IMR-90 (cell line): ENCODE measurements around the gene EIF2S2. TPM values are rescaled to one million over a fixed set of nuclear protein-coding genes. Genes with fewer than 3 reads are reported as not detected.
A peak's percentile ranks its signal among the peaks of the same experiment; 100 is the strongest.

Experiments
- ATAC-seq: fragments of 200-7000 bp; cut with Tn5 transposase; 2 replicates; pipeline ENCODE4 v1.9.1; 2020; ENCODE audit warnings: low read depth, mild to moderate bottlenecking, moderate library complexity
- BruUV-seq: library from RNA; stranded (reverse); fragments of 400-500 nt; replicated peaks from 2 replicates; lab custom pipeline; 2021; lab: Mats Ljungman, UMichigan
- CTCF ChIA-PET: fragments of 300-600 bp; formaldehyde crosslinking; extraction: SDS; loops from one replicate; lab custom pipeline; 2021; ENCODE audit warnings: antibody characterized with exemption; lab: Yijun Ruan, JAX
- POLR2A ChIA-PET: fragments of 300-600 bp; sonication (Branson Sonifier 250); formaldehyde crosslinking; loops from one replicate; lab custom pipeline; 2022; ENCODE audit warnings: antibody characterized with exemption; ENCODE audit not compliant: unreplicated experiment; lab: Charles Lee
- DNase-seq: peaks from one replicate; pipeline ENCODE4 v3.0.0; 2013
- H2AFZ ChIP-seq: replicated peaks from 2 replicates; pipeline ENCODE3; 2013; ENCODE audit warnings: low read length, mild to moderate bottlenecking; ENCODE audit not compliant: poor library complexity
- H2AK5ac ChIP-seq: 2 replicates; pipeline ENCODE4 v1.6.1; 2013; ENCODE audit warnings: low read depth, low read length, inconsistent platforms
- H2AK9ac ChIP-seq: replicated peaks from 2 replicates; pipeline ENCODE3; 2013; ENCODE audit warnings: mild to moderate bottlenecking, low read depth, low read length, moderate library complexity; ENCODE audit not compliant: poor library complexity
- H2BK120ac ChIP-seq: 2 replicates; pipeline ENCODE4 v1.6.1; 2013; ENCODE audit warnings: low read depth, low read length, inconsistent platforms
- H2BK15ac ChIP-seq: 3 replicates; pipeline ENCODE4 v1.6.1; 2013; ENCODE audit warnings: low read depth, low read length, inconsistent platforms
- H2BK20ac ChIP-seq: 2 replicates; pipeline ENCODE4 v1.6.1; 2013; ENCODE audit warnings: low read depth, mild to moderate bottlenecking, inconsistent platforms, low read length, moderate library complexity
- H2BK5ac ChIP-seq: 2 replicates; pipeline ENCODE4 v1.6.1; 2013; ENCODE audit warnings: mild to moderate bottlenecking, low read depth, low read length, inconsistent platforms; ENCODE audit not compliant: poor library complexity, severe bottlenecking
- H3K14ac ChIP-seq: replicated peaks from 2 replicates; pipeline ENCODE4 v1.6.1; 2013; ENCODE audit warnings: low read depth, low read length, inconsistent platforms
- H3K18ac ChIP-seq: 2 replicates; pipeline ENCODE4 v1.6.1; 2013; ENCODE audit warnings: low read depth, low read length, control low read depth
- H3K23ac ChIP-seq: 2 replicates; pipeline ENCODE4 v1.6.1; 2013; ENCODE audit warnings: low read depth, low read length, inconsistent platforms
- H3K27ac ChIP-seq: 2 replicates; pipeline ENCODE4 v1.5.1; 2013; ENCODE audit warnings: mild to moderate bottlenecking, control low read depth, low read length; ENCODE audit not compliant: insufficient read depth
- H3K27me3 ChIP-seq: 2 replicates; pipeline ENCODE4 v1.6.1; 2013; ENCODE audit warnings: low read length; ENCODE audit not compliant: control insufficient read depth, insufficient read depth
- H3K36me3 ChIP-seq: 2 replicates; pipeline ENCODE4 v1.6.1; 2013; ENCODE audit warnings: low read length, mixed read lengths; ENCODE audit not compliant: control insufficient read depth, insufficient read depth
- H3K4ac ChIP-seq: 2 replicates; pipeline ENCODE4 v1.6.1; 2013; ENCODE audit warnings: low read depth, low read length, inconsistent platforms
- H3K4me1 ChIP-seq: 2 replicates; pipeline ENCODE4 v1.6.1; 2013; ENCODE audit warnings: low read length, mixed read lengths; ENCODE audit not compliant: control insufficient read depth, insufficient read depth
- H3K4me2 ChIP-seq: 2 replicates; pipeline ENCODE4 v1.6.1; 2013; ENCODE audit warnings: low read depth, mild to moderate bottlenecking, control low read depth, low read length, moderate library complexity
- H3K4me3 ChIP-seq: 2 replicates; pipeline ENCODE4 v1.5.1; 2013; ENCODE audit warnings: low read depth, mild to moderate bottlenecking, control low read depth, low read length, moderate library complexity; ENCODE audit not compliant: insufficient read depth
- H3K56ac ChIP-seq: 2 replicates; pipeline ENCODE4 v1.6.1; 2013; ENCODE audit warnings: low read length, inconsistent platforms; ENCODE audit not compliant: insufficient read depth; ENCODE audit errors: extremely low read depth
- H3K79me1 ChIP-seq, 2 experiments: 2 replicates each; pipeline ENCODE4 v1.6.1; 2013; ENCODE audit warnings: low read length in 2 of 2, inconsistent platforms in 1 of 2, low read depth in 1 of 2
- H3K9ac ChIP-seq: 2 replicates; pipeline ENCODE4 v1.6.1; 2013; ENCODE audit warnings: low read depth, low read length, control low read depth
- H3K9me1 ChIP-seq: 2 replicates; pipeline ENCODE4 v1.6.1; 2013; ENCODE audit warnings: low read length, inconsistent platforms; ENCODE audit not compliant: insufficient read depth
- H3K9me3 ChIP-seq: 2 replicates; pipeline ENCODE4 v1.6.1; 2013; ENCODE audit warnings: low read length; ENCODE audit not compliant: control insufficient read depth, insufficient read depth
- H4K20me1 ChIP-seq: 2 replicates; pipeline ENCODE4 v1.6.1; 2013; ENCODE audit warnings: low read length, inconsistent platforms; ENCODE audit not compliant: insufficient read depth
- H4K5ac ChIP-seq: 2 replicates; pipeline ENCODE4 v1.6.1; 2013; ENCODE audit warnings: mild to moderate bottlenecking, low read depth, low read length, control low read depth
- H4K8ac ChIP-seq, 2 experiments: 2 replicates each; pipeline ENCODE4 v1.6.1; 2013; ENCODE audit warnings: low read depth in 2 of 2, low read length in 2 of 2, control low read depth in 1 of 2, inconsistent platforms in 1 of 2
- H4K91ac ChIP-seq: 2 replicates; pipeline ENCODE4 v1.6.1; 2013; ENCODE audit warnings: low read depth, low read length, inconsistent platforms; ENCODE audit not compliant: insufficient read depth
- BHLHE40 ChIP-seq: fragments of 150-350 bp; IDR thresholded peaks from 2 replicates; pipeline ENCODE4 v1.6.1; 2016; ENCODE audit warnings: mild to moderate bottlenecking, low read depth, low read length
- CEBPB ChIP-seq: IDR thresholded peaks from 2 replicates; pipeline ENCODE4 v1.6.1; 2012; ENCODE audit warnings: low read depth, low read length, improper control_type of control experiment
- CHD1 ChIP-seq: IDR thresholded peaks from 2 replicates; pipeline ENCODE4 v1.6.1; 2012; ENCODE audit warnings: low read depth, low read length, improper control_type of control experiment
- FOS ChIP-seq: fragments of 150-350 bp; IDR thresholded peaks from 2 replicates; pipeline ENCODE4 v1.6.1; 2016; ENCODE audit warnings: low read depth, low read length
- MAFK ChIP-seq: IDR thresholded peaks from 2 replicates; pipeline ENCODE4 v1.6.1; 2012; ENCODE audit warnings: low read depth, low read length, improper control_type of control experiment
- MAZ ChIP-seq: IDR thresholded peaks from 2 replicates; pipeline ENCODE4 v1.6.1; 2012; ENCODE audit warnings: low read depth, mild to moderate bottlenecking, low read length, improper control_type of control experiment, moderate library complexity, borderline replicate concordance
- MXI1 ChIP-seq: IDR thresholded peaks from 2 replicates; pipeline ENCODE4 v1.6.1; 2012; ENCODE audit warnings: low read depth, mild to moderate bottlenecking, low read length, moderate library complexity, borderline replicate concordance
- NFE2L2 ChIP-seq: fragments of 150-350 bp; IDR thresholded peaks from 2 replicates; pipeline ENCODE4 v1.6.1; 2016; ENCODE audit warnings: low read depth, mild to moderate bottlenecking, low read length
- POLR2A ChIP-seq: IDR thresholded peaks from 2 replicates; pipeline ENCODE4 v1.6.1; 2012; ENCODE audit warnings: mild to moderate bottlenecking, low read depth, low read length
- RAD21 ChIP-seq: IDR thresholded peaks from 2 replicates; pipeline ENCODE4 v1.6.1; 2012; ENCODE audit warnings: low read length, improper control_type of control experiment
- RFX5 ChIP-seq: IDR thresholded peaks from 2 replicates; pipeline ENCODE4 v1.8.0; 2012; ENCODE audit warnings: low read depth, mild to moderate bottlenecking, low read length, moderate library complexity
- SMC3 ChIP-seq: fragments of 150-350 bp; IDR thresholded peaks from 2 replicates; pipeline ENCODE4 v1.6.1; 2016; ENCODE audit warnings: low read depth, mild to moderate bottlenecking, antibody characterized with exemption, low read length, moderate library complexity
- WGBS, 2 experiments: methylation state at CpG; one replicate each; pipeline versions ENCODE4 v1.1.5 to v1.1.7; 2013; ENCODE audit warnings: missing lambda C conversion rate in 2 of 2; ENCODE audit not compliant: insufficient read length in 1 of 2; ENCODE audit errors: extremely low coverage in 2 of 2; 5-methylcytosine and 5-hydroxymethylcytosine counted together
- dilution Hi-C: fragments of 300-500 bp; cut with HindIII; formaldehyde crosslinking; loops from one replicate; pipeline ENCODE4 v1.14.3; 2018; ENCODE audit warnings: low sequenced_read_pairs; ENCODE audit not compliant: unreplicated experiment
- in situ Hi-C: fragments of 300-500 bp; cut with MboI; formaldehyde crosslinking; loops from 3 replicates; pipeline ENCODE4 v1.14.3; 2019; ENCODE audit warnings: low sequenced_read_pairs, inconsistent platforms, mixed read lengths
- intact Hi-C: fragments of 100-400 bp; cut with micrococcal nuclease; formaldehyde crosslinking; loops from 2 replicates; pipeline ENCODE4 v1.10.0; 2022
- polyA plus RNA-seq, 3 experiments: library from polyadenylated mRNA; depleted of rRNA; stranded (reverse); fragments of >200 nt; gene quantifications; 2 replicates each; pipeline ENCODE4 v1.2.3, GENCODE V29; 2012; ENCODE audit warnings: low replicate concordance in 1 of 3
- total RNA-seq: library from RNA; depleted of rRNA; stranded (reverse); fragments of >200 nt; gene quantifications from 2 replicates; pipeline ENCODE4 v1.2.3, GENCODE V29; 2012
- TF ChIP-seq, protein P1 (sequence below): fragments of 150-350 bp; IDR thresholded peaks from 2 replicates; pipeline ENCODE4 v1.6.1; 2017; ENCODE audit warnings: mild to moderate bottlenecking, antibody characterized with exemption, low read length, low read depth
- TF ChIP-seq, protein P2 (sequence below): conservative IDR thresholded peaks from 2 replicates; pipeline ENCODE4 v1.5.1; 2012; ENCODE audit warnings: mild to moderate bottlenecking, low read depth, low read length, improper control_type of control experiment
- TF ChIP-seq, protein P3 (sequence below): fragments of 150-350 bp; IDR thresholded peaks from 2 replicates; pipeline ENCODE4 v1.6.1; 2016; ENCODE audit warnings: low read depth, mild to moderate bottlenecking, low read length, moderate library complexity, borderline replicate concordance

Gene EIF2S2
- total and polyA plus RNA-seq, 2 of the 4 experiments (the other 2 are of a cell fraction) = 61.7 to 66.9 TPM

DNA sequence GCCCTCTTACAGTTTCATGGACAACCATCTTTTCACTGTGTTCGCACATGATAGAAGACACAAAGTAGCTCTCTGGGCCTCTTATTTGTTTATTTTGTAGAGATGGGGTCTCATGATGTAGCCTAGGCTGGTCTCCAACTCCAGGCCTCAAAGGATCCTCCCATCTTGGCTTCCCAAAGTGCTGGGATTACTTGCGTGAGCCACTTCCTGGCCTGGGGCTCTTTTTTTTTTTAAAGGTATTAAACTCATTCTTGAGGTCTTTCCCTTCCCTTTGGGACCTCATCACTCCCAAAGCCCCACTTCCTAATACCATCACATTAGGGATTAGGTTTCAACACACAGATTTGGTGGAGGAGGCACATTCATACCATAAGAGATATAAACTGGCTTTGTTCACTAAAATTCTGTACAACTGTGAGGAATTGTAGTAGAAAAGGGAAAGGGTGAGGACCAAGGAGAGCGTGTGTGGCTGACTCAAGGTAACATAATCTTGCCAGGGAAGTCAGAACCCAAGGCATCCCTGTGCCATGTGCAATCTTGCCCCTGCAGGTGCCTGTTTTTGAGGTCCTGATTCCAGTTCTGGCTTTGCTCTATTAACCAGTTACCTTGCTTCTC, 45.5 kb downstream of the EIF2S2 start:
- Histone ChIP-seq H3K9me1 (peaks cover 31% of the 10 kb centered on the region), H3K4me2 (no peak overlapping the region), H4K91ac (no peak overlapping the region), H3K4me3 (no peak overlapping the region), H3K79me1 (peaks cover 45 to 94% of the 10 kb centered on the region in 2 experiments), H3K18ac (no peak overlapping the region), H2AK5ac (no peak overlapping the region), H2AK9ac (no peak overlapping the region), H2BK120ac (no peak overlapping the region), H3K56ac (no peak overlapping the region), H3K4ac (no peak overlapping the region), H3K27ac (no peak overlapping the region), H3K9me3 (no peaks in the 10 kb centered on the region), H2AFZ (no peak overlapping the region), H3K36me3 (peaks cover 5% of the 10 kb centered on the region), H3K9ac (no peak overlapping the region), H4K5ac (no peak overlapping the region), H4K8ac (no peak overlapping the region), H2BK20ac (no peak overlapping the region), H4K20me1 (peaks cover 86% of the 10 kb centered on the region), H3K4me1 (peaks cover 22% of the 10 kb centered on the region), H3K23ac (no peak overlapping the region), H2BK15ac (no peak overlapping the region), H2BK5ac (no peak overlapping the region), H3K14ac (no peak overlapping the region), H3K27me3 (no peaks in the 10 kb centered on the region)
- WGBS, 2 experiments = no CpG with 5 or more reads among the region's 3 CpGs
- ATAC-seq (no peak), DNase-seq (peak; percentile 56)
- POLR2A ChIA-PET = no interaction called here
- intact Hi-C loops = no loop called here
- BruUV-seq = no TSS peak
- CTCF ChIA-PET = no interaction called here
- TF ChIP-seq MXI1 (no peak), MAZ (no peak), CEBPB (no peak), BHLHE40 (no peak), SMC3 (no peak), NFE2L2 (no peak), MAFK (no peak), CHD1 (no peak), RFX5 (no peak), POLR2A (no peak), RAD21 (no peak), FOS (no peak)
- TF ChIP-seq, protein P1, sequence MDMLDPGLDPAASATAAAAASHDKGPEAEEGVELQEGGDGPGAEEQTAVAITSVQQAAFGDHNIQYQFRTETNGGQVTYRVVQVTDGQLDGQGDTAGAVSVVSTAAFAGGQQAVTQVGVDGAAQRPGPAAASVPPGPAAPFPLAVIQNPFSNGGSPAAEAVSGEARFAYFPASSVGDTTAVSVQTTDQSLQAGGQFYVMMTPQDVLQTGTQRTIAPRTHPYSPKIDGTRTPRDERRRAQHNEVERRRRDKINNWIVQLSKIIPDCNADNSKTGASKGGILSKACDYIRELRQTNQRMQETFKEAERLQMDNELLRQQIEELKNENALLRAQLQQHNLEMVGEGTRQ = no peak
- TF ChIP-seq, protein P2, sequence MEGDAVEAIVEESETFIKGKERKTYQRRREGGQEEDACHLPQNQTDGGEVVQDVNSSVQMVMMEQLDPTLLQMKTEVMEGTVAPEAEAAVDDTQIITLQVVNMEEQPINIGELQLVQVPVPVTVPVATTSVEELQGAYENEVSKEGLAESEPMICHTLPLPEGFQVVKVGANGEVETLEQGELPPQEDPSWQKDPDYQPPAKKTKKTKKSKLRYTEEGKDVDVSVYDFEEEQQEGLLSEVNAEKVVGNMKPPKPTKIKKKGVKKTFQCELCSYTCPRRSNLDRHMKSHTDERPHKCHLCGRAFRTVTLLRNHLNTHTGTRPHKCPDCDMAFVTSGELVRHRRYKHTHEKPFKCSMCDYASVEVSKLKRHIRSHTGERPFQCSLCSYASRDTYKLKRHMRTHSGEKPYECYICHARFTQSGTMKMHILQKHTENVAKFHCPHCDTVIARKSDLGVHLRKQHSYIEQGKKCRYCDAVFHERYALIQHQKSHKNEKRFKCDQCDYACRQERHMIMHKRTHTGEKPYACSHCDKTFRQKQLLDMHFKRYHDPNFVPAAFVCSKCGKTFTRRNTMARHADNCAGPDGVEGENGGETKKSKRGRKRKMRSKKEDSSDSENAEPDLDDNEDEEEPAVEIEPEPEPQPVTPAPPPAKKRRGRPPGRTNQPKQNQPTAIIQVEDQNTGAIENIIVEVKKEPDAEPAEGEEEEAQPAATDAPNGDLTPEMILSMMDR = no peak
- TF ChIP-seq, protein P3, sequence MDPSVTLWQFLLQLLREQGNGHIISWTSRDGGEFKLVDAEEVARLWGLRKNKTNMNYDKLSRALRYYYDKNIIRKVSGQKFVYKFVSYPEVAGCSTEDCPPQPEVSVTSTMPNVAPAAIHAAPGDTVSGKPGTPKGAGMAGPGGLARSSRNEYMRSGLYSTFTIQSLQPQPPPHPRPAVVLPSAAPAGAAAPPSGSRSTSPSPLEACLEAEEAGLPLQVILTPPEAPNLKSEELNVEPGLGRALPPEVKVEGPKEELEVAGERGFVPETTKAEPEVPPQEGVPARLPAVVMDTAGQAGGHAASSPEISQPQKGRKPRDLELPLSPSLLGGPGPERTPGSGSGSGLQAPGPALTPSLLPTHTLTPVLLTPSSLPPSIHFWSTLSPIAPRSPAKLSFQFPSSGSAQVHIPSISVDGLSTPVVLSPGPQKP = no peak
- in situ Hi-C loops = loop anchor here (5.0 kb wide), 1 partner anchor 209 kb away; no protein-coding TSS in a partner anchor
- dilution Hi-C loops = no loop called here
